ENCODE results near the gene CYTIP.
"Not testable (repeated sequence)": the region's sequence is repeated elsewhere in the genome, so short reads cannot be mapped to it uniquely, and the experiment has no call there.

The CYTIP gene

GRCh38 chr2:157421331-157421944 is 22.5 kb downstream of the CYTIP start:
- no peak for DNase-seq

- DNase-seq: no peak
These were observed 23.0 kb downstream of the CYTIP start for GRCh38 chr2:157420771-157421323.

DNA sequence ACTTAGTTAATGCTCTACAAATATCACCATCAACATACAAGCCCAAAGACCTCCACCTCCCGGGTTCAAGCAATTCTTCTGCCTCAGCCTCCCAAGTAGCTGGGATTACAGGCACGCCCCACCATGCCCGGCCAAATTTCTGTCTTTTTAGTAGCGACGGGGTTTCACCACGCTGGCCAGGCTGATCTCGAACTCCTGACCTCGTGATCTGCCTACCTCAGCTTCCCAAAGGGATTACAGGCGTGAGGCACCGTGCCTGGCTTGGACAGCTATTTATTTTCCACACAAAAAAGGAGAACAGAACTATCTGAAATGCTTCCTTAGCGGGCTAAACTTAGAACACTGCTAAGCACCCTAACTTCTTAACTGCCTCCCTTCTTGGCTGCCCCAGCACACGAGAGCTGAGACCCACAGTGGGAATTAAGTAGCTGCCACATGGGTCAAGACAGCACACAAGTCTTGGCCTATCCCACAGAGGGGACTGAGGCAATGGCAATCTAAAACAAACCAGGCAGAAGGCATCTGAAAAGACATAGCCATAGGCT is 24.8 kb downstream of the CYTIP start:
- DNase-seq: no peak

DNA sequence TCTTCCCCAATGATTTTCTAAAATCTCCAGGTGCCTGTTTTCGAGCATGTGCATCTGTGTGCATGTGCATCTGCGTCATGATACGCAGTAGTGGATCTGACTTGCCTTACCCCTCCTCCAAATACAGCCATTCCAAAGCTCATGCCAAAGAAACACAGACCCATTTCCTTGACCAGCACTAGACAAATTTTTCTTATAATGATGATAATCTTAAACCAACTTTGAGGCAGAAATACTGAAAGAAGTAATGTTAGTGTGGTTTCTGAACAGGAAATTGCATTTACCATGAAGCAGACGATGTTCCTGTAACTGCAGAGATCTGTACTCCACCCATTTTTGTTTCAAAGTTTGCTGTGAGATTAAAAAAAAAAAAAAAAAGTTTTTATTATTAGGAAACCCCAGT is 25.6 kb downstream of the CYTIP start:
- no peak for DNase-seq

- DNase-seq: no peak
These were observed 28.2 kb downstream of the CYTIP start for GRCh38 chr2:157415591-157416101.

DNA sequence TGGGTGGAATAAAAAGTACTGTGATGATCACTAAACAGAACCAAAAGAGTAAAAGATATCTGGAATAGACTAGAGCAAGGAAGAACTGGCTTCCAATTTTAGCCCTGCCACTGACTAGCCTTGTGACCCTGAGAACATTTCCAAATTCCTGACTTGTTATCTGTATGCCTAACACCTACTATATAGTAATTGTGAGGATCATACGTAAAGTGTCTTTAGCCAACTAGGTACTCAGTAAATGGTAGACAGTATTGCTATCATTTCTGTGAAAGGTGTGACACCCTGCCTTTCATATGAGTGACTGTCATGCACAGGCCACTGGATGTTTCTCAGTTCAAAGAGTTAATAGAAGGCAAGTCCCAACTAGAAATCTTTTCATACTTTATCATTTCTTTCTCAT is 29.8 kb downstream of the CYTIP start:
- no peak for DNase-seq

DNA sequence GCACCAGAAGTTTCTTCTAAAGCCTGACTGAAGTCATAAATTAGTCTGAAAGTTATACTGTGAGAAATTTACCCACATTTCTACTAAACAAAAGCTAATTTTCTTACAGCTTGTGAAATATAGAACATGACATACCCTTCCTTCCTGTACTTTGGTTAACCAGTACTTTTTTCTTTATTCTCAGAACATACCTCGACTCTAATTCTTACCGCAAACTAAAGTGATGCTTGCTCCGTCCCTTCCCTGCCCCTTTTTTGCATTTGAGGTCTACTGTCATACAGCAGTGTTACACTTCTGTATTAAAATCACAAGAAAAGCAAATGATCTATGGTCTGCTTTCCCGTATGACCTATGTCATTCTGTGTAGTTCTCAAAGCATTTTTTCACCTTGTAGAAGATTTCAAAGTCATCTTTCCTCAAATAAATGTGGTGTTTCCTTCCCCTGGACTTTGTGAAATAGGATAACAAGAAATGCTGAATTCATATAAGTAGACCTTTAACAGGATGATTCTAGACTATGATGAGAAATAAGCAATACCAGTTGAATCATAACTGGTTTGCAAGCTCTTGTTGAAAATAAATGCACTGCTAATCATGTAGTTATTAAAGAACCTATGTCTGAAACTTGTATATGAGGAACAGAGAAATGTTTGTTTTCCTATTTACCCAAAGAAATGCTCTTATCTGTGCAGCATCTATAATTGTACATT is 30.4 kb downstream of the CYTIP start:
- DNase-seq: no peak

GRCh38 chr2:157411624-157412336 is 32.1 kb downstream of the CYTIP start:
- no peak for DNase-seq

GRCh38 chr2:157405398-157405797 is 38.5 kb downstream of the CYTIP start:
- not testable (repeated sequence) for DNase-seq

- DNase-seq: no peak
These were observed 39.5 kb downstream of the CYTIP start for GRCh38 chr2:157404363-157404762.

DNA sequence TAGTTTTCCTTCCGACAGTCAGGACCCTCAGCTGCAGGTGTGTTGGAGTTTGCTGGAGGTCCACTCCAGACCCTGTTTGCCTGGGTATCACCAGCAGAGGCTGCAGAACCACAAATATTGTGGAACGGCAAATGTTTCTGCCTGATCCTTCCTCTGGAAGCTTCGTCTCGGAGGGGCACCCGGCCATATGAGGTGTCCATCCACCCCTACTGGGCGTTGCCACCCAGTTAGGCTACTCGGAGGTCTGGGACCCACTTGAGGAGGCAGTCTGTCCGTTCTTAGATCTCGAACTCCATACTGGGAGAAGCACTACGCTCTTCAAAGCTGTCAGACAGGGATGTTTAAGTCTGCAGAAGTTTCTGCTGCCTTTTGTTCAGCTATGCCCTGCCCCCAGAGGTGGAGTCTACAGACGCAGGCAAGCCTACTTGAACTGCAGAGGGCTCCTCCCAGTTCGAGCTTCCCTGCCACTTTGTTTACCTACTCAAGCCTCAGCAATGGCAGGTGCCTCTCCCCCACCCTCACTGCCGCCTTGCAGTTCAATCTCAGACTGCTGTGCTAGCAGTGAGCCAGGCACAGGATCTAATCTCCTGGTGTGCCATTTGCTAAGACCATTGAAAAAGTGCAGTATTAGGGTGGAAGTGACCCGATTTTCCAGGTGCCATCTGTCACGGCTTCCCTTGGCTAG is 40.9 kb downstream of the CYTIP start:
- DNase-seq: not testable (repeated sequence)

- DNase-seq: no peak
These were observed 48.1 kb downstream of the CYTIP start for GRCh38 chr2:157395811-157396210.

- DNase-seq: no peak
These were observed 49.0 kb downstream of the CYTIP start for GRCh38 chr2:157394928-157395327.

GRCh38 chr2:157393348-157393747 is 50.5 kb downstream of the CYTIP start:
- DNase-seq: no peak

- no peak for DNase-seq
These were observed 55.1 kb downstream of the CYTIP start for GRCh38 chr2:157388827-157389226.

GRCh38 chr2:157386747-157387146 is 57.1 kb downstream of the CYTIP start:
- DNase-seq: no peak

DNA sequence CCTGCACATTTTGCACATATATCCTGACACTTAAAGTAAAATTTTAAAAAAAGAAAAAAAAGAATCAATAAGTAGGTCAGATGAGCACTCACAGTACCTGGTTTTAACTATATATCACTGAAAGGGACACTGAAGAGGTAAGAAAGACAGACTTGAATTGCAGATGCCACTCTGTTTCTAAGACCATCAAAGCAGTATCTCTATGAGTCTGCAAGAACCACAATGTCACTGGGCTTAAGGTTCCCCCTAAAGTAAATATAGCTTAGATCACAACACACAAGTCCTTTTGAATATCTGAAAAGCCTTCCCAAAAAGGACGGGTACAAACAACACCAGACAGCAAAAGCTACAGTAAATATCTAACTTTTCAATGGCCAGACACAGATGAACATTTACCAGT is 57.6 kb downstream of the CYTIP start:
- no peak for DNase-seq

- no peak for DNase-seq
These were observed 66.0 kb downstream of the CYTIP start for GRCh38 chr2:157377861-157378260.

GRCh38 chr2:157376041-157376440 is 67.8 kb downstream of the CYTIP start:
- DNase-seq: no peak

GRCh38 chr2:157375384-157375783 is 68.5 kb downstream of the CYTIP start:
- no peak for DNase-seq

GRCh38 chr2:157368508-157368907 is 75.4 kb downstream of the CYTIP start:
- DNase-seq: not testable (repeated sequence)

DNA sequence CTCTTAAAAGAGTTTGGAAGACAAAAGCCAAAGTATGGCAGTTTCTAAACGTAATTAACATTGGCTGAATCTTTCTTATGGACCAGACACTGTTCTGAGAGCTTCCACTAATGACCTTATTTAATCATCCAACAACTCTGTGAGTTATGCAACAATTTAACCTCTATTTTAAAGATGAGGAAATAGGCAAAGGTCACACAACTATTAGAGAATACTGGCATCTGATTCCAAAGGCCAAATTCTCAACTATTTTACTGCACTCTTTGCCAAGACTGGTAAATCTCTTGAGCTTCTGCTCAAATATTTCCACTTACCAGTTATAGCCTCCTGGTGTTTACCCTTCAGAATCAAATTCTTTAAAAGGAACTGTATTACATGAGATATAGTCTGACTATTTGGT is 76.2 kb downstream of the CYTIP start:
- DNase-seq: no peak

Measured in femur (tissue), 1 donor.